ENCODE results near the gene ABHD16B. TPM values are rescaled to one million over a fixed set of nuclear protein-coding genes. Genes with fewer than 3 reads are reported as not detected.

The ABHD16B gene
- total and polyA plus RNA-seq, 2 of the 13 experiments (the other 11 are each of a cell fraction or from before 2014, with no cell fraction given) = not detected

- TF ChIP-seq ZNF564 (CRISPR knock-in tag; IDR thresholded peaks at IDR 0.05) = peak; percentile 56; the same call in 1 of the 2 replicates
- peak; percentile 50 for TF ChIP-seq ARNT2 (CRISPR knock-in tag; IDR thresholded peaks at IDR 0.05; ENCODE audit: low read depth)
- TF ChIP-seq ZNF549 (CRISPR knock-in tag; IDR thresholded peaks at IDR 0.05) = no peak
- TF ChIP-seq ATF7 (IDR thresholded peaks at IDR 0.05) = no peak
- no peak for TF ChIP-seq ATF7 (CRISPR knock-in tag; IDR thresholded peaks at IDR 0.05)
- peak; percentile 96 for TF ChIP-seq ARID4A (CRISPR knock-in tag; IDR thresholded peaks at IDR 0.05; ENCODE audit: borderline replicate concordance)
- TF ChIP-seq ZNF337 (CRISPR knock-in tag; IDR thresholded peaks at IDR 0.05; ENCODE audit: borderline replicate concordance, low read depth) = peak; percentile 90; the same call in 1 of the 2 replicates
- TF ChIP-seq ZNF558 (CRISPR knock-in tag; IDR thresholded peaks at IDR 0.05; ENCODE audit: borderline replicate concordance) = no peak; the same call in 1 of the 2 replicates
- peak; percentile 65 for TF ChIP-seq ATF2 (CRISPR knock-in tag; IDR thresholded peaks at IDR 0.05)
- peak; percentile 85; the same call in 1 of the 2 replicates for TF ChIP-seq ZNF383 (CRISPR knock-in tag; IDR thresholded peaks at IDR 0.05; ENCODE audit: borderline replicate concordance)
- TF ChIP-seq ZNF567 (CRISPR knock-in tag; IDR thresholded peaks at IDR 0.05; ENCODE audit: borderline replicate concordance) = 0 out of 2 replicates have a peak, but pooled peaks have one; percentile 21
- no peak for TF ChIP-seq ZNF713 (CRISPR knock-in tag; IDR thresholded peaks at IDR 0.05)
- TF ChIP-seq ARNTL (CRISPR knock-in tag; IDR thresholded peaks at IDR 0.05) = peak; percentile 74
- TF ChIP-seq STAT5B (CRISPR knock-in tag; IDR thresholded peaks at IDR 0.05) = no peak
- TF ChIP-seq ZNF800 (CRISPR knock-in tag; IDR thresholded peaks at IDR 0.05) = peak; percentile 86
- TF ChIP-seq ZNF530 (CRISPR knock-in tag; IDR thresholded peaks at IDR 0.05; ENCODE audit: low read depth) = no peak
- no peak for TF ChIP-seq TEF (CRISPR knock-in tag; IDR thresholded peaks at IDR 0.05)
- peak; percentile 49; the same call in 1 of the 2 replicates for TF ChIP-seq DNMT3B (CRISPR knock-in tag; conservative IDR thresholded peaks at IDR 0.05)
- peak; percentile 88 for TF ChIP-seq ZFX (CRISPR knock-in tag; IDR thresholded peaks at IDR 0.05; ENCODE audit: low read depth)
- no peak for TF ChIP-seq ZNF577 (CRISPR knock-in tag; IDR thresholded peaks at IDR 0.05; ENCODE audit: borderline replicate concordance, low read depth)
- TF ChIP-seq SALL1 (CRISPR knock-in tag; IDR thresholded peaks at IDR 0.05) = peak; percentile 81; the same call in 1 of the 2 replicates
Observed at GRCh38 chr20:63896264-63897105, 35.2 kb downstream of the ABHD16B start (continued).

Data from HepG2 (cell line).